GM19463 (cell line): ENCODE data around the gene TAOK2.
"Not testable (repeated sequence)": the region's sequence is repeated elsewhere in the genome, so short reads cannot be mapped to it uniquely, and the experiment has no call there.

Experiments
- ATAC-seq: cut with Tn5 transposase; IDR thresholded peaks from one replicate; pipeline ENCODE4 v1.9.1; 2021; ENCODE audit warnings: mild to moderate bottlenecking, moderate library complexity; ENCODE audit not compliant: unreplicated experiment

The TAOK2 gene

DNA sequence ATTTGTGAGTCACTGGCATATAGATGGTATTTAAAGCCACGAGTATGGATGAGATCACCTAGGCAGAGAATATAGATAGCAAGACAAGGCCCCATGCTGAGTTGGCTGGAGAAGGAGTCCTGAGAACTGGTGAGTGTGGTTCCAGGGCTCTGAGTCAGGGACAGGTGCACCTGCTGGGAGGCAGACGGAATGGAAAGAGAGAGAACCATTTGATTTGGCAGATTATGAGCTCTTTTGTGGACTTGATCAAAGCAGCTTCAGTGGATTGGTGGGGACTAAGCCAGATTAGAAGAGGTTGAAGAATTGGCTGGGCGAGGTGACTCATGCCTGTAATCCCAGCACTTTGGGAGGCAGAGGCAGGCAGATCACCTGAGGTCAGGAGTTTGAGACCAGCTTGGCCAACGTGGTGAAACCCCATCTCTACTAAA lies 45.1 kb downstream of the TAOK2 start:
- ATAC-seq = no peak

DNA sequence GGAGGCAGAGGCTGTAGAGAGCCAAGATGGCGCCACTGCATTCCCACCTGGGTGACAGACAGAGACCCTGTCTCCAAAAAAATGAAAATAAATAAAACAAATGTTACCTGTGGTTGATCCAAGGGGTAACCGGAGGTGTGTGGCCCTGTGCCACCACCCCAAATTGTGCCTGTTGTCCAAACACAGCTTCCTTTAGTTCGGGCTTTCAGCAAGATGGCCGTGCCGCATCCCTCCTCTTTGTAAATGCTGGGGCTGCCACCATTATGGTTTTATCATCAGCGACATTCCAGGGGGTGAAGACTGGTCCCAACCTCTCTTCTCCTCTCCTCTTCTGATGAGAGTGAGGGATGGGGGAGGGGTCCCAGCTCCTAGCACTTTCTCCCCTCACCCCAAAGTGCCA lies 49.2 kb downstream of the TAOK2 start, which contains the start of gene C16orf92:
Gene C16orf92, plus strand, starts transcription at position 312 of the 400 bp plus-strand sequence. CDS start 143 bp downstream, outside the sequence.
- ATAC-seq = no peak

DNA sequence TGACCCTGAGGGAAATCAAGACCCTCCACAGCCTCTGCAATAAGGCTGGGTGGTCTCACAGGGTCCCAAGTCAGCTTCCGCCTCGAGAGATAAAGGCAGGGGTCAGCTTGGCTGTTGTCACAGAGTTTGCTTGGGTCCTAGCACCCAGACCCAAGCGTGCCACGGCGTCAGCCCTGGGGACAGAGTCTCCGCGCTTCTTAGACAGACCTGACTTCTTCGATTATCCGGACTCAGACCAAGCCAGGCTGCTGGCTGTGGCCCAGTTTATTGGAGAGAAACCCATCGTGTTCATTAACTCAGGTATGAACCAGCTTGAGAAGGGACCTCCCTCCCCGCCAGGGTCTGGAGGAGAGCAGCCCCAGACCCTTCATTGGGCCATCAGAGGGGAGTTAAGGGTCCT lies 49.9 kb downstream of the TAOK2 start:
- ATAC-seq = no peak

DNA sequence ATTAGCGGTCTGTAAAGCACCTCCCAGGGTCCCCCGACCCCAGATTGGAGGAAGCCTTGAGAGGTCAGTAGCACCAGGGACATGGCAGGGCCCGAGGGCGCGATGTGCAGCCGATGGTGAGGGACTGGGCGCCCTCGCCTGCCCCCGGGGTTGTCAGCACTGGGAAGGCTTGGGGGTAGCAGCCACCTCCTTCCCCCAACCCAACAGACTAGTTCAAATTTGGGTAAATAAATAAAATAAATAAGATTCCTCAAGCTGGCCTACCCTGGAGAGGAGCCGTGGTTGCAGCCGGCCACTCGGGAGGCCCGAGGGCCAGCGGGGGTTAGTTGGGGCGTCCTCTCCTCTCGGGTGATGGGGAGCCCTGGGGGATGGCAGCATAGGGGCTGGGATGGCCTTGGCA lies 50.8 kb downstream of the TAOK2 start:
- no peak for ATAC-seq

DNA sequence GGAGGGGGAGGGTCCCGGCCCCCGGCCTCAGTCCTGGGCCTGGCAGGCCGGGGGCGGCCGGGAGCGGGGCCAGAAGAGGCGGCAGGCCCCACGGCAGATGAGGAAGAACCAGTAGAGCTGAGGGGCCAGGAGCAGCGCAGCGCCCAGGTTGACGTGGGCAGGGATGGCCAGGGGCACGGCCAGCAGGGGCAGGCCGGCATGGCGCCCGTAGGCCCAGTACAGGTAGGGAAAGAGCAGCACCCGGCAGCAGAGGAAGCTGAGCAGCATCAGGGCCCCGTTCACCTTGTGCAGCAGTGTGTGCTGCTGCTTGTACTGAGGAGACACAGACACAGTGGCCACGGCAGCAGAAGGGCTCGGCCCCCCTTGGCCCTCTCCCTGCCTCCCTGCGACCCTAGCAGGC lies 51.5 kb downstream of the TAOK2 start:
- ATAC-seq = no peak

DNA sequence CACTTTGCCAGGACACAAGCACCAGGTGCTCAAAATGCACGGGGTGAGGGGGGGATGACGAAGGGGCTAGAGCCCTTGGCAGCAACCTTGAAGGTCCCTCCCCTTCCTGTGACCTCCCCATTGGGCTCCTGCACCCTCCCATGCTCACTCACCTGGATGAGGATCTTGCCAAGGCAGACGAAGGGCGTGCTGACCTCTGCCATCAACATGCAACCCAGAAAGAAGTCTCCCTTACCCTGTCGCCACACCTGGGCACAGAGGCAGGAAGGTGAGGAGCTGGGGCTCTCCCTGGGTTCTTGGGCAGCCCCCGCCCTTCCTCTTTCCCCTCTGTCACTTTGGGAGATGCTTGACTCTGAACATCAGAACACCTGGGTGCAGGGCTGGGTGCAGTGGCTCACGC lies 51.9 kb downstream of the TAOK2 start:
- no peak for ATAC-seq

DNA sequence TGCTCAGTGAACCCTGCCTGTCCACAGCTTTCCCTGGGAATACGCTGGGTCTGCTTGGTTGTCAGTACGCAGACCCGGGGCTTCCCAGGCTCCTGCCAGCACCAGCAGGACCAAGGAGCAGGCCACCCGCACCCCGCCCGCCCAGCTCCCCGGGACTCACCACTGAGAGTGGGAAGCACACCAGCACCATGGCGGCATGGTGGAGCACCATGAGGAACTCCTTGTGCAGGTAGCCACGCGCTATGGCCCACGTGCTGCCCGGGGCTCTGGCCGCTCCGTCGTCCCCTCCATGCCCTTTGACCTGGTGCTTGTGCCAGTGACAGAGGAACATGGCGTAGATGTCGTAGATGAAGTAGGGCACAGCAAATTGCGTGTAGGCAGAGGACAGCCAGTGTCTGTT lies 52.8 kb downstream of the TAOK2 start:
- ATAC-seq = no peak

DNA sequence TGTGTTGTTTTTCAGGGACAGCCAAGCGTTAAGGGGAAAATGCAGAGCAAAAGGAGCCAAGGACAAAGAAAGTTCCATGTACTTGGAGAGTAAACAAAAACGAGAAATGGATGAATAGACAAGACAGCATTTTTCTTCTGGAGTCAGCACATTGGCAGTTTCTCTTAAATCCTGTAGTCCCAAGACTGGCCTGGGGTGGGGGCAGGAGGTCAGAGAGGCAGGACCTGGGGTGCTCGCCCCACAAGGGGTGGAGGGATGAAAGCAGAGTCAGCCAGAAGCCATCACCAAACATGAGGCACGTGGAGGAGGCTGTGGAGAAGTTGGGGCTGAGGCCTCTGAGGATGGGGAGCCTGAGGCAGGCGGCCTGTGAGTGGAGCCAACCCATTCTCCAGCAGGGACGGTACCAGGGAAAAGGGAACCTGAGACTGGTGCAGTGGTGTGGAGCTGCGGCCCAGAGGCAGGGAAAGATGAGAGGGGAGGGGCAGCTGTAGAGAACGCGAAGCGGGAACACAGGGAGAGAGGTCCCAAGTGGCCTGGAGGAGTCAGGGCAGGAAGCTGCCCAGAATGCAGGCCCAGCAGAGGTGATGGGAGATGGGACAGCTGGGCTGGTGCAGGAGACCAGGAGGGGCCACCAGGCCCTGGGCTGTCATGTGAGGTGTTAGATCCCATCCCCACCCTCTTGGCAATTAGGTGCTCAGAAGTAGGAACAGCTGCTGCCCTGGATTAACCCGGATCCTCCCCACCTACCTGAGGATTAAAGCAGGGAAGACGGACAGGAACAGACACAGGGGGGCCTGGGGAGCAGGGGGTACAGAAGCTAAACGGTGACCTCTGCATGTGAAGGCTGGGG lies 54.1 kb downstream of the TAOK2 start:
- ATAC-seq = no peak

DNA sequence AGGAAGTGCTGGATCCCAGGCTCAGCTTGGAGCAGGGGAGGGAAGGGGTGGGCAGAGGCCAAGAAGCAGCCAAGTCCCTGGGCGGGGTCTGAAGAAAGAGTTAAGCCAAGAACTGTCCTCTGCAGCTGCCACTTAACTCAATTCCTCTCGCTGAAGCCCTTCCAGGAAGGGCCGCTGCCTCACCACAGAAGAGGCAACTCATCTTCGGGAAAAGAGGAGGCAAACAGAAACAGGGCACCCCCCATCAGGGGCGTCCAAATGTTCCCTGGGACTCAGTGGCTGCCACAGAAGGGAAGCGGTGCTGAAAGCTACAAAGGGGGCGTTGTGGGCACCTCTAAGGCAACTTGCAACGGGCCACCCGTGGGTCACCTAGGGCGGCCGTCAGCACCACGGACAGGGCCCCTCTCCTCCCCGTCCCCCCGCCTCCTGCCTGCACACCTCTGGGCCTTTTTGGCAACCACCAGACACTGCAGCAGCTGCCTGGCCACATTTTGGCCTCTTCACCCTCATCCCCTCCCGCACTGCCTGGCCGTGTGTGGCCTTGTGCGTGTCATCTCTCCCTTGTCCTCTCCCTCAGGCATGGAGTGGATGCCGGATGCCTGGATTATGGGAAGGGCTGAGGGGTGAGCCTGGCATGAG lies 54.9 kb downstream of the TAOK2 start:
- ATAC-seq = no peak

DNA sequence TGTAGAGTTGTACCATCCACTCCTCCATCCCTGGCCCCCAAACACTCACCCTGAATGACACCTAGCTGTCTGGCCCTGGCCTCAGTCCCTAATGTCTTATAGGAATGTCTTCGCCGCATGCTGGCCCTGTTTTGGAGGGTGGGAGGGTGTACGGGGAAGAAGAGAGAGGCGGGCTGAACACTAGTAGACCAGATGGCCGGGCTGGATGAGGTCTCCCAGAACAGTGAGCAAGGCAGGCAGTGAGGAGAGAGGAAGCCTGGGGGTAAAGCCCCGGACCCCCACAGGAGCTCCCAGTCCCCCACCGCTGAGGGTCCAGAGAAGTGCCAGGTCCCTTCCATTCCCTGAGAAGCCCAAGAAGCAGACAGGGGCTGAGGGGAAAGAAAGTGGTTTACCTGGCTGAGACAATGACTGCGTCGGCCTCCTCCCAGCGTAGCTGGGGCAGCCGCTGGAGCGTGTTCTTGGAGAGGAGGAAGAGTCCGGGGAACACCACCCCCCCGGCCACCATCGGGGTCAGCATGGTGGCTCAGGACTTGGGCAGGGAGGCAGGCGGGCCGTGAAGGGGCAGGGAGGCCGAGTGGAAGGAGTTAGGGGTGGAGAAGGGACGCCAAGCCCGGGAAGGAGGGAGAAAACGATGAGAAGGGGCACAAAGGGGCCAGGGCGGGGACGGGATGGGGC lies 56.5 kb downstream of the TAOK2 start:
- ATAC-seq = no peak

DNA sequence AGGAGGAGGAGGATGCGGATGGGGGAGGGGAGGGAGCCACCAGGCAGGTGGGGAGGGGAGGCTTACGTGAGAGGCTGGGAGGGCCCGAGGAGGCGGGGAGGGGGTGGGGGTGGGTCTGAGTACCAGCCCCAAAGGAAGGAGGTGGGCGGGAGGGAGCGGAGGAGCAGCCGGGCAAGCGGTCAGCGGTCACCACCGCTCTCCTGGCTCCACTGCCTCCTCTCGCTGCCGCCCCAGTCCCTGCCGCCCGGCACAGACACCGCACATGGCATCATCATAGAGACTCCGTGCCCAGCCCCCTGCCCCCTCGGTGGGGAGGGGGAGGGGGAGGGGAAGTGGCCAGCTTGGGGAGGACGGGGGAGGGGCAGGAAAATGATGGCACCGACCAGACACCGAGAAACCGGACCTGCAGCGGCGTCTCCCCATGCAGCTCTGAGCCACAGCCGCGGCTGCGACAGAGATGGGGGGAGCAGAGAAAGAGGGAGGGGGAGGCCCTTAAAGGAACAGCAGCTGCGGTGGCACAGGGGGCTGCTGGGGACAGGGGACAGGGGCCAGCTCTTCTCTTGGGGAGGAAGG lies 57.3 kb downstream of the TAOK2 start, which contains the start of gene TLCD3B:
Gene TLCD3B, minus strand, starts transcription at position 431 of the 573 bp plus-strand sequence. CDS start 744 bp downstream, outside the sequence.
- ATAC-seq = no peak

DNA sequence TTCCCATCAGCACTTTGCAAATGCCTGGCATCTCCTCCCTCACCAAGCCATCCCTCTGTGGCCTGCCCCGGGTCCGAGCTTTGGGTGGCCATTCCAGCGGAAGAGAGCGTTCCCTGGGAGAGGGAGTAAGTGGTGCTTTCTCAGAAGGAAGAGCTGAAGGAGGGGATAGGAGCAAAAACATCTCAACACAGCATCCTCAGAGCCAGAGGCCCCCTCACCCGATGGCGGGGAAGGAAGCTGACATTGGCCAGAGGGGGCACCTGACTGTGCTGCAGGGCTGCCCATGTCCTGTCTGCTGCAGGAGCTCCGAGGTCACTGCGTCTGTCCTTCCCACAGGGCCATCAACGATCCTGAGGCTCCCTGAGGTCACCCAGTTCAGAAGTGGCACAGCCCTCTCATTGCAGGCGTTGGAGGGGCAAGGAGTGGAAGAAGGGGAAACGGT lies 57.8 kb downstream of the TAOK2 start:
- no peak for ATAC-seq

DNA sequence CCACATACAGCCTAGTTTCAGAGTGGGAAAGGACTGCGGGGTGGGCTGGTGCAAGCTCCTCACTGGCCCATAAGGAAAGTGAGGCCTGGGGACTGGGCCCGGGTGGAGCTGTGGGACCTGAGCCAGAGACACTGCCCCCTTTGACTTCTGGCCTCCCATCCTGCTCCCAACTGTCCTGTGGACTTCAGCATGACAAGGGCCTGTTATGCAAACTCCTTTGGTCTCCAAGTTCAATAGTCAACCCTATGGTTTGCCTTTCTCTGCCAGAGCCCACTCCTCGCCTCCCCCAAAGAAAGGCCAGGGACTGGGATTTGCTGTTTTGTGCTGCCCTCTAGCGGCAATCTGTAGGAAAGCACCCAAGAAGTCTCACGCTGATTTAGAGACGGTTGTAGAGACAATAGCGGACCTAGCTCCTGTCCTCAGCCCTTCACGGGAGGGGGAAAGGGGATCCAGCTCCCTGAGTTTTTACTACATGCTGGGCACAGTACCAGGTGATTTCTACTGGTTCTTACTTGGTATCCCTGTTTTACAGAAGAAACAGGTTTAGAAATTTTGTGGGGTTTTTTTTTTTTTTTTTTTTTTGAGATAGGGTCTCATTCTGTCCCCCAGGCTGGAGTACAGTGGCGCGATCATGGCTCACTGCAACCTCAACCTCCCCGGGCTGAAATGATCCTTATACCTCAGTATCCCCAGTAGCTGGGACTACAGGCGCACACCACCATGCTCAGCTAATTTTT lies 58.6 kb downstream of the TAOK2 start:
- ATAC-seq = no peak

DNA sequence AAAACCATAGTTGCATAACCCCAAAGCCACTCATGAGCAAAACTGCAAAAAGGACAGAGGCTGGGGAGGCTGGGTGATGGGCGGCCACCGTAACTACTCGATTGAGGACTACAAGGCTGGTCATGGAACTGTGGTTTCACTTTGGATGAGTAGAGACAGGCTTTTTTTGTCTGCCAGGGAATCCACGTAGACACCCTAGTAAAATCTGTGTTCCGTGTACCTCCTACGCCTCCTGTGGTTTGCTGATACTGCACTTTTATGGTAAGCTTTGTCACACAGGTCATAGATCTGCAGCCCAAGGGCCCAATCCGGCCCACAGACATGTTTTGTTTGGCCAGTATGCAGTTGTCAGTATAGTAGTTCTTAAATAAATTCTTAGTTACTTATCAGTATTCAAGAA lies 59.6 kb downstream of the TAOK2 start:
- no peak for ATAC-seq

DNA sequence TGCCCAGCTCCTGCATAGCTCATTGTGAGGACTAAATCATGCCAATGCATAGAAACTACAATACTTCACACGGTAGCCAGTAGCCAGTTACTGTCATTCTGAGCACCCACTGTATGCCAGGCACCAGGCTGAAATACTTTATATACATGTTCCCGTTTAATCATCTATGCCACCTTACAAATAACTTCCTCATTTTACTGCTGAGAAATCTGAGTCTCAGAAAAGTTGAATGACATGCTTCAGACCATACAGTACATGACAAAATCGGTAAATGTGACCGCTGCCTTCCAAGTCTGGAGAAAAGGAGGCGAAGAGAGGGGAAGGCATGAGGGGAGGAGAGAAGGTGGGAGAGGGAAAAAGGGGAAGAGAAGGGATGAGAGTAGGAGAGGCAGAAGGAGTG lies 66.6 kb downstream of the TAOK2 start:
- no peak for ATAC-seq

DNA sequence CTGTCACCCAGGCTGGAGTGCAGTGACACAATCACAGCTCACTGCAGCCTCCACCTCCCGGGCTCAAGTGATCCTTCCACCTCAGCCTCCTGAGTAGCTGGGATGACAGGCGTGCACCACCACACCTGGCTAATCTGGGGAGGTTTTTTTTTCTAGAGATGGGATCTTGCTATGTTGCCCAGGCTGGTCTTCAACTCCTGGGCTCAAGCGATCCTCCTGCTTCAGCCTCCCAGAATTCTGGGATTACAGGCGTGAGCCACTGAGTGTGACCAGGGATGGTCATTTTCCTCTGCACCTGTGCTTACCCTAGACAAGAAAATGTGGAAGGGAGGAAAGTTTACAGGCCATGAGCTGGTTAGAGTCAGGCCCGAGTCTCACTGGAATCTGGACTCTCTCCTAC lies 67.0 kb downstream of the TAOK2 start:
- not testable (repeated sequence) for ATAC-seq

DNA sequence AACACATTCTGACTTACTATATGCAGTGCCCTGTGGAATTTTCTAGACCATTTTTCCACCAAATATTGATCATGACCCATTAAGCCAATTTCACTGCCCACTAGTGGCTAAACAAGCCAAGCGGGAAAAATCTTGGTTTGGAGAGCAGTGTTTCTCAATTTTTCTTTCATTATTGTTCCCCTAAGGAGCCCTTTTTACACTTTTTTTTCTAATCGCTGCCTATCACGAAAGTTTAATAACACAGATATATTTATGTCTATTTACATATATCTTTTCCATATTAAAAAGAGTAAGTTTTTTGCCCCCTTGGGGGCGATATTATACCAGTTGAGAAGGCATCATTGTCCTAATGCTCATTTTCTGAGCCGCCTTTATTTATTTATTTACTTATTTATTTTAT lies 68.2 kb downstream of the TAOK2 start:
- no peak for ATAC-seq
